ENCODE results near the gene RET. TPM values are rescaled to one million over a fixed set of nuclear protein-coding genes. Genes with fewer than 3 reads are reported as not detected.

Gene RET
- total RNA-seq, 2 experiments from 2014 or later: not detected

GRCh38 chr10:43076311-43076875 is 476 bp upstream of the RET start:
- peaks cover 37% of the 10 kb centered on the region for H3K27me3 Mint-ChIP-seq
- no peak overlapping the region for H3K4me3 Mint-ChIP-seq
- peaks cover 3% of the 10 kb centered on the region for H3K4me1 Mint-ChIP-seq
- no peaks in the 10 kb centered on the region for H3K9me3 Mint-ChIP-seq
- H3K27ac Mint-ChIP-seq: no peak overlapping the region
- DNase-seq: no peak
- no peaks in the 10 kb centered on the region for H3K36me3 Mint-ChIP-seq

GRCh38 chr10:43077421-43078171 is 727 bp downstream of the RET start:
- Mint-ChIP-seq H3K36me3 (no peaks in the 10 kb centered on the region), H3K4me1 (peaks cover 3% of the 10 kb centered on the region), H3K27me3 (peaks cover 42% of the 10 kb centered on the region), H3K9me3 (no peaks in the 10 kb centered on the region), H3K4me3 (peak overlapping the region; percentile 10), H3K27ac (no peak overlapping the region)
- DNase-seq: no peak

GRCh38 chr10:43078175-43078985 is 1.5 kb downstream of the RET start:
- peaks cover 42% of the 10 kb centered on the region for H3K27me3 Mint-ChIP-seq
- DNase-seq: no peak
- no peak overlapping the region for H3K4me3 Mint-ChIP-seq
- H3K4me1 Mint-ChIP-seq: peaks cover 3% of the 10 kb centered on the region
- H3K9me3 Mint-ChIP-seq: no peaks in the 10 kb centered on the region
- H3K27ac Mint-ChIP-seq: no peak overlapping the region
- H3K36me3 Mint-ChIP-seq: no peaks in the 10 kb centered on the region

GRCh38 chr10:43078986-43079273 is 2.1 kb downstream of the RET start:
- peak; percentile 23 for DNase-seq
- peaks cover 42% of the 10 kb centered on the region for H3K27me3 Mint-ChIP-seq
- no peak overlapping the region for H3K27ac Mint-ChIP-seq
- no peaks in the 10 kb centered on the region for H3K9me3 Mint-ChIP-seq
- H3K36me3 Mint-ChIP-seq: no peaks in the 10 kb centered on the region
- H3K4me1 Mint-ChIP-seq: peaks cover 5% of the 10 kb centered on the region
- H3K4me3 Mint-ChIP-seq: no peak overlapping the region

GRCh38 chr10:43079856-43080255 is 3.0 kb downstream of the RET start:
- Mint-ChIP-seq H3K27ac (no peak overlapping the region), H3K27me3 (peaks cover 46% of the 10 kb centered on the region), H3K9me3 (no peaks in the 10 kb centered on the region), H3K36me3 (no peaks in the 10 kb centered on the region), H3K4me3 (no peak overlapping the region), H3K4me1 (peaks cover 5% of the 10 kb centered on the region)
- DNase-seq: no peak

GRCh38 chr10:43082087-43082486 is 5.2 kb downstream of the RET start:
- Mint-ChIP-seq H3K36me3 (no peaks in the 10 kb centered on the region), H3K27me3 (peaks cover 32% of the 10 kb centered on the region), H3K27ac (no peak overlapping the region), H3K4me1 (peaks cover 2% of the 10 kb centered on the region), H3K9me3 (no peaks in the 10 kb centered on the region), H3K4me3 (no peak overlapping the region)
- no peak for DNase-seq

- peaks cover 29% of the 10 kb centered on the region for H3K27me3 Mint-ChIP-seq
- H3K36me3 Mint-ChIP-seq: no peaks in the 10 kb centered on the region
- no peak overlapping the region for H3K27ac Mint-ChIP-seq
- DNase-seq: no peak
- H3K4me1 Mint-ChIP-seq: peaks cover 2% of the 10 kb centered on the region
- no peaks in the 10 kb centered on the region for H3K9me3 Mint-ChIP-seq
- H3K4me3 Mint-ChIP-seq: no peak overlapping the region
Observed at GRCh38 chr10:43082746-43083145, 5.9 kb downstream of the RET start.

- no peak overlapping the region for H3K4me3 Mint-ChIP-seq
- H3K27me3 Mint-ChIP-seq: peaks cover 19% of the 10 kb centered on the region
- H3K4me1 Mint-ChIP-seq: peaks cover 2% of the 10 kb centered on the region
- no peaks in the 10 kb centered on the region for H3K36me3 Mint-ChIP-seq
- DNase-seq: no peak
- H3K27ac Mint-ChIP-seq: no peak overlapping the region
- H3K9me3 Mint-ChIP-seq: no peaks in the 10 kb centered on the region
Observed at GRCh38 chr10:43083764-43084163, 6.9 kb downstream of the RET start.

GRCh38 chr10:43084812-43085211 is 7.9 kb downstream of the RET start:
- H3K36me3 Mint-ChIP-seq: no peaks in the 10 kb centered on the region
- H3K27ac Mint-ChIP-seq: no peak overlapping the region
- H3K9me3 Mint-ChIP-seq: no peaks in the 10 kb centered on the region
- H3K4me1 Mint-ChIP-seq: peaks cover 2% of the 10 kb centered on the region
- no peak for DNase-seq
- peaks cover 13% of the 10 kb centered on the region for H3K27me3 Mint-ChIP-seq
- no peak overlapping the region for H3K4me3 Mint-ChIP-seq

GRCh38 chr10:43086321-43086942 is 9.6 kb downstream of the RET start:
- Mint-ChIP-seq H3K9me3 (no peaks in the 10 kb centered on the region), H3K4me3 (no peak overlapping the region), H3K27ac (no peak overlapping the region), H3K4me1 (peaks cover 2% of the 10 kb centered on the region), H3K36me3 (no peaks in the 10 kb centered on the region), H3K27me3 (peaks cover 9% of the 10 kb centered on the region)
- DNase-seq: no peak

GRCh38 chr10:43089519-43089918 is 12.7 kb downstream of the RET start:
- Mint-ChIP-seq H3K4me1 (no peaks in the 10 kb centered on the region), H3K9me3 (no peaks in the 10 kb centered on the region), H3K4me3 (no peak overlapping the region), H3K27ac (no peak overlapping the region), H3K36me3 (no peaks in the 10 kb centered on the region), H3K27me3 (peaks cover 5% of the 10 kb centered on the region)
- DNase-seq: no peak

- Mint-ChIP-seq H3K4me3 (no peak overlapping the region), H3K27me3 (peaks cover 3% of the 10 kb centered on the region), H3K36me3 (no peaks in the 10 kb centered on the region), H3K4me1 (no peaks in the 10 kb centered on the region), H3K27ac (no peak overlapping the region), H3K9me3 (no peaks in the 10 kb centered on the region)
- DNase-seq: no peak
Observed at GRCh38 chr10:43090188-43090587, 13.3 kb downstream of the RET start.

GRCh38 chr10:43090664-43091063 is 13.8 kb downstream of the RET start:
- H3K27ac Mint-ChIP-seq: no peak overlapping the region
- no peaks in the 10 kb centered on the region for H3K36me3 Mint-ChIP-seq
- H3K4me1 Mint-ChIP-seq: no peaks in the 10 kb centered on the region
- DNase-seq: no peak
- H3K27me3 Mint-ChIP-seq: peaks cover 3% of the 10 kb centered on the region
- no peaks in the 10 kb centered on the region for H3K9me3 Mint-ChIP-seq
- no peak overlapping the region for H3K4me3 Mint-ChIP-seq

GRCh38 chr10:43091846-43092245 is 15.0 kb downstream of the RET start:
- Mint-ChIP-seq H3K27me3 (peaks cover 3% of the 10 kb centered on the region), H3K4me1 (no peaks in the 10 kb centered on the region), H3K27ac (no peak overlapping the region), H3K9me3 (no peaks in the 10 kb centered on the region), H3K36me3 (no peaks in the 10 kb centered on the region), H3K4me3 (no peak overlapping the region)
- DNase-seq: no peak

- Mint-ChIP-seq H3K27ac (no peak overlapping the region), H3K9me3 (no peaks in the 10 kb centered on the region), H3K4me3 (no peak overlapping the region), H3K27me3 (peaks cover 3% of the 10 kb centered on the region), H3K36me3 (no peaks in the 10 kb centered on the region), H3K4me1 (no peaks in the 10 kb centered on the region)
- DNase-seq: no peak
Observed at GRCh38 chr10:43093423-43094076, 16.7 kb downstream of the RET start.
